ENCODE measurements around the gene KCNJ15. TPM values are rescaled to one million over a fixed set of nuclear protein-coding genes. Genes with fewer than 3 reads are reported as not detected.
A peak's percentile ranks its signal among the peaks of the same experiment; 100 is the strongest.

Gene KCNJ15
- total RNA-seq, 1 experiment from 2014 or later, result not detected

- CTCF ChIA-PET, result no interaction called here
- POLR2A ChIA-PET, result no interaction called here
- no peaks in the 10 kb centered on the region for H3K4me1 ChIP-seq (ENCODE audit: control insufficient read depth in 1 of 2, insufficient read depth in 2 of 2, low read length in 2 of 2)
These were observed 17.2 kb downstream of the KCNJ15 start for GRCh38 chr21:38273745-38274542.

GRCh38 chr21:38277501-38278131, 20.8 kb downstream of the KCNJ15 start:
- CTCF ChIA-PET, result no interaction called here
- BruUV-seq (replicated peaks), result no TSS peak
- H3K27ac ChIP-seq (ENCODE audit: low read depth, low read length), result no peak overlapping the region
- no peak overlapping the region for H3K9ac ChIP-seq (ENCODE audit: low read length)
- H3K4me2 ChIP-seq (ENCODE audit: low read length), result no peak overlapping the region
- no peak for TF ChIP-seq SRF (IDR thresholded peaks at IDR 0.05; ENCODE audit: low read depth)
- TF ChIP-seq ELF1 (IDR thresholded peaks at IDR 0.05; ENCODE audit: borderline replicate concordance, low read depth), result no peak
- TF ChIP-seq FOSL1 (IDR thresholded peaks at IDR 0.05; ENCODE audit: low read depth), result 0 out of 2 replicates have a peak, but pooled peaks have one; percentile 8
- no peak for TF ChIP-seq EZH2phosphoT487 (IDR thresholded peaks at IDR 0.05; ENCODE audit: borderline replicate concordance)
- TF ChIP-seq EZH2 (IDR thresholded peaks at IDR 0.05), result no peak
- intact Hi-C loops (cut with micrococcal nuclease), result no loop called here
- DNase-seq (ENCODE audit: low read depth, low spot score) (no peak), ATAC-seq (no peak)
- no peaks in the 10 kb centered on the region; the same call in 1 of the 2 replicates for H3K27me3 ChIP-seq (ENCODE audit: insufficient read depth, low read length)
- no peaks in the 10 kb centered on the region; a peak in 1 of 4 replicates for H3K9me3 ChIP-seq (ENCODE audit: control insufficient read depth in 1 of 2, insufficient read depth in 1 of 2, low read depth in 1 of 2, low read length in 2 of 2)
- H3K4me1 ChIP-seq (ENCODE audit: control insufficient read depth in 1 of 2, insufficient read depth in 2 of 2, low read length in 2 of 2), result no peaks in the 10 kb centered on the region
- H3K9me2 ChIP-seq (ENCODE audit: insufficient read depth), result no peaks in the 10 kb centered on the region
- no peaks in the 10 kb centered on the region for H3K36me3 ChIP-seq (ENCODE audit: control insufficient read depth in 1 of 2, insufficient read depth in 2 of 2, low read length in 2 of 2)
- no peak overlapping the region for H3K4me3 ChIP-seq (replicated peaks in 1 of 2; ENCODE audit: low read depth in 1 of 2, low read length in 2 of 2)
- no peaks in the 10 kb centered on the region for H4K20me1 ChIP-seq (ENCODE audit: insufficient read depth)
- RAD21 ChIA-PET (ENCODE audit: low non-redundant PET in 1 of 2, low total read pairs in 2 of 2, uncharacterized antibody in 2 of 2, unreplicated experiment in 2 of 2), result no interaction called here
- no peaks in the 10 kb centered on the region for H3K79me2 ChIP-seq (ENCODE audit: insufficient read depth, low read length)
- POLR2A ChIA-PET, result no interaction called here
- no peak overlapping the region for H2AFZ ChIP-seq (ENCODE audit: low read depth, low read length, poor library complexity, severe bottlenecking)

More at GRCh38 chr21:38273745-38274542, 17.2 kb downstream of the KCNJ15 start:
- Histone ChIP-seq H3K27ac (ENCODE audit: low read depth, low read length) (no peak overlapping the region), H3K9me2 (ENCODE audit: insufficient read depth) (no peaks in the 10 kb centered on the region), H4K20me1 (ENCODE audit: insufficient read depth) (no peaks in the 10 kb centered on the region), H3K36me3 (ENCODE audit: control insufficient read depth in 1 of 2, insufficient read depth in 2 of 2, low read length in 2 of 2) (no peaks in the 10 kb centered on the region), H3K9ac (ENCODE audit: low read length) (no peak overlapping the region), H3K27me3 (ENCODE audit: insufficient read depth, low read length) (no peaks in the 10 kb centered on the region), H2AFZ (ENCODE audit: low read depth, low read length, poor library complexity, severe bottlenecking) (no peak overlapping the region), H3K79me2 (ENCODE audit: insufficient read depth, low read length) (no peaks in the 10 kb centered on the region), H3K4me2 (ENCODE audit: low read length) (no peak overlapping the region), H3K9me3 (ENCODE audit: control insufficient read depth in 1 of 2, insufficient read depth in 1 of 2, low read depth in 1 of 2, low read length in 2 of 2) (no peaks in the 10 kb centered on the region; a peak in 1 of 4 replicates), H3K4me3 (replicated peaks in 1 of 2; ENCODE audit: low read depth in 1 of 2, low read length in 2 of 2) (no peak overlapping the region)
- DNase-seq (ENCODE audit: low read depth, low spot score) (no peak), ATAC-seq (no peak)
- RAD21 ChIA-PET (ENCODE audit: low non-redundant PET in 1 of 2, low total read pairs in 2 of 2, uncharacterized antibody in 2 of 2, unreplicated experiment in 2 of 2), result no interaction called here
- no TSS peak for BruUV-seq (replicated peaks)
- intact Hi-C loops (cut with micrococcal nuclease), result no loop called here
- no peak for TF ChIP-seq ELF1 (IDR thresholded peaks at IDR 0.05; ENCODE audit: borderline replicate concordance, low read depth)
- no peak for TF ChIP-seq CBX3 (IDR thresholded peaks at IDR 0.05; ENCODE audit: low read depth)
- no peak for TF ChIP-seq EGR1 (IDR thresholded peaks at IDR 0.05; ENCODE audit: low read depth)
- TF ChIP-seq TCF7L2 (IDR thresholded peaks at IDR 0.05; ENCODE audit: borderline replicate concordance, extremely low read depth, insufficient read depth, insufficient read length), result no peak
- no peak for TF ChIP-seq POLR2AphosphoS5 (IDR thresholded peaks at IDR 0.05; ENCODE audit: low read depth, low read length)
- TF ChIP-seq ATF3 (IDR thresholded peaks at IDR 0.05), result no peak
- TF ChIP-seq EZH2phosphoT487 (IDR thresholded peaks at IDR 0.05; ENCODE audit: borderline replicate concordance), result no peak
- TF ChIP-seq FOSL1 (IDR thresholded peaks at IDR 0.05; ENCODE audit: low read depth), result no peak
- no peak for TF ChIP-seq MAX (IDR thresholded peaks at IDR 0.05)
- no peak for TF ChIP-seq ZNF274 (IDR thresholded peaks at IDR 0.05; ENCODE audit: low read depth, low read length)
- no peak for TF ChIP-seq CEBPB (IDR thresholded peaks at IDR 0.05; ENCODE audit: low read depth)
- TF ChIP-seq JUND (IDR thresholded peaks at IDR 0.05), result no peak

Measured in HCT116 (cell line).